NCI-H1694 (cell line): Measurements from ENCODE around the gene HABP2.

ENCODE experiments used
- DNase-seq: peaks from one replicate; lab custom pipeline; 2025; lab: John Stamatoyannopoulos, UW

Gene HABP2

GRCh38 chr10:113552701-113553100, at the start of gene HABP2:
HABP2 (plus strand) TSS chr10:113553053; CDS start chr10:113553122, 69 bp downstream.
- no peak for DNase-seq

- DNase-seq = no peak
These were observed 48.9 kb upstream of the HABP2 start for GRCh38 chr10:113503930-113504329.

GRCh38 chr10:113504423-113504822, 48.4 kb upstream of the HABP2 start:
- DNase-seq = no peak

DNA sequence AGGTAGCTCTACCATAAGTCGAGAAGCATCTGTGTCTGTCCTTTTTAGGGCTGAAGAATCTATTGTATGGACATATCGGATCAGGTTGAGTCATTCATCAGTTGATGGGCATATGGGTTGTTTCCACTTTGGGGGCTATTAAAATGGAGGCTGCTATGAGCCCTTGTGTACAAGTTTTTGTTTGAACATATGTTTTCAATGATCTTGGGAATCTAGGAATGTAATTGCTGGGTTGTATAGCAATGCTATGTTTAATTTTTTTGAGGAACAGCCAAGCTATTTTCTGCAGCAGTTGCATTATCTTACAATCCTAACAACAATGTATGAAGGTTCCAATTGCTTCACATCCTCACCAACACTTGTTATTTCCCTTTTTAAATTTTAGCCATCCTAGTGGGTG, 46.4 kb upstream of the HABP2 start:
- no peak for DNase-seq

DNA sequence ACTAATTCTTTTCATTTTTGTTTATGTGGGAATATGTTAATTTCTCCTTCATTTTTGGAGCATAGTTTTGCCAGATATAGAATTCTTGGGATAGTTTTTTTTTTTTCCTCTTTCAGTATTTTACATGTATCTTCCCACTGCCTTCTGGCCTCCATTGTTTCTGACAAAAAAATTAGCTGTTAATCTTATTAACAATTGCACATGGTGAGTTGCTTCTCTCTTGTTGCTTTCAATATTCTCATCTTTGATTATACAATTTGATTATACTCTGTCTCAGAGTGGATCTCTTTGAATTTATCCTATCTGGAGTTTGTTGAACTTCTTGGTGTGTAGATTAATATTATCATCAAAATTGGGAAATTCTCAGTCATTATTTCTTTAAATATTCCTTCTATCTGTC, 41.4 kb upstream of the HABP2 start:
- DNase-seq = no peak

DNA sequence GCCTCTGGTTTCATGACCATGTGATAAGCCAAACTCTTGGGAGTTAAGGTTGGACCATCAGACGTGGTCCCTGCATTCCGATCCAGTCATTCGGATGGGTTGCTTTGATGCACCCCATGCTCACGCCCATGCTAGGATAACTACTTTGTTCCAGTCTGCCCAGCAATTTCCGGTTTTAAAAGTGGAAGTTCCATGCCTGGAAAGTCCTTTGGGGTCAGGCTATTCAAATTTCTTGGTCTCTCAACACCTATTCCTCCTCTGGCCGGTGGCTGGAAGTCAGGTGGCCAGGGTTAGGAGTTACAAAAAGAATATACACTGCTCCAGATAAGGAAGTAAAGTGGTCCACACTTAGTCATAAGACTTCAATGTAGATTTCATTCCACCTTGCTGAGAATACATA, 37.7 kb upstream of the HABP2 start:
- no peak for DNase-seq

DNA sequence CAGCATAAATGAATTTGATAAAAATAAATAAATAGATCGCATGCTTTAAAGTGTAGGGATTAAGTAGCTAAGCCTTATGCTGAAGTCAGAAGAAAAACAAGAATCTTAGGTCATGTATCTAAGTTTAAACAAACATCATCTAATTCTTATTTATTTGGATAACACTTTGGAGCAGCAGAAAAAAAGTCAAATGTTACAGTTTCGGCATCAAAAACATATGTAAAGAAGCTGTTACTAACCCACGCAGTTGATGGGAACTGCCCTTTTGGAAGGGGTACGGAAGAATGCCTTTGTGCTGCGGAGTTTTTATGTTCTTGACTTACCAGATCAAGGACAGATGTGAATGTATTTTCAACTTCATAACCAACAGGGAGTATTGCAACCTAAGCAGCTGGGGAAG, 37.3 kb upstream of the HABP2 start:
- DNase-seq = no peak

GRCh38 chr10:113516061-113516460, 36.8 kb upstream of the HABP2 start:
- no peak for DNase-seq

GRCh38 chr10:113517165-113517900, 35.5 kb upstream of the HABP2 start:
- DNase-seq = no peak

GRCh38 chr10:113517901-113518260, 35.0 kb upstream of the HABP2 start:
- no peak for DNase-seq

- DNase-seq = no peak
These were observed 34.4 kb upstream of the HABP2 start for GRCh38 chr10:113518415-113518814.

DNA sequence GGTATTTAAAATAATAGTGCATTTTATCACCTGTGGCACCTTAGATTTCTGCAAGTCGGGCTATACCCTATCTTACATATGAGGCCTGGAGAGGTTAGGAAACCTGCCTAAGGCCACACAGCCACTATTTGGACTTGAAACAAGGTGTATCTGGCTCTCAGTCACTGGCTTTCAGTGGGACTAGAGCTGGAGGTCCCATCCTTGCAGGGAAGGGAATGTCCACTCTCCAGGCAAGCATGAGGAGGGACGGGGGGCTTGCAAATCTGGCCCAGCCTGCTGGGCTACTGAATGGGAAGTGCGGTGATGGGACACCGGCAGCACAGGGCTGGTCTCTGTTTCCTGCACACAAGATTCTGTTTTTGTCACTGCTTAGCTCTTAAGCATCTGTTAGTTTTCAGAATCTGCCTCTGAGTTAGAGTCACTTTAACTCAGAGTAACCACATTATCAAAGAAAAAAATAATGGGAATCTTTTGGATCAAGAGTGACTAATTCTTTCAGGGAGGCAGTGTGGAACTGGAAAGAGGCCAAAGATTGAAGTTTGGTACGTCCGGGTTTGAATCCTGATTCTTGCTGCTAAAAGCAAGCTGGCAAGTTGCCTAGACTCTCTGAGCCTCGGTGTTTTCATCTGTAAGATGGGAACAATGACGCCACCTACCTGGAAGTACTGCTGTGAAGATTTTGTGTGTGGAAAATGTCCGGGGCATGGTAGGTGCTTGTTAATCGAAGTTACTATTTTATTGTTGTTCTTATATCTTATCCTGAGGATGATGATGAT, 33.8 kb upstream of the HABP2 start:
- no peak for DNase-seq

GRCh38 chr10:113519681-113520115, 33.2 kb upstream of the HABP2 start:
- no peak for DNase-seq

- no peak for DNase-seq
These were observed 32.6 kb upstream of the HABP2 start for GRCh38 chr10:113520261-113520660.

- DNase-seq = no peak
These were observed 32.0 kb upstream of the HABP2 start for GRCh38 chr10:113520690-113521474.

GRCh38 chr10:113521475-113521795, 31.4 kb upstream of the HABP2 start:
- DNase-seq = no peak

GRCh38 chr10:113522460-113522859, 30.4 kb upstream of the HABP2 start:
- DNase-seq = no peak

DNA sequence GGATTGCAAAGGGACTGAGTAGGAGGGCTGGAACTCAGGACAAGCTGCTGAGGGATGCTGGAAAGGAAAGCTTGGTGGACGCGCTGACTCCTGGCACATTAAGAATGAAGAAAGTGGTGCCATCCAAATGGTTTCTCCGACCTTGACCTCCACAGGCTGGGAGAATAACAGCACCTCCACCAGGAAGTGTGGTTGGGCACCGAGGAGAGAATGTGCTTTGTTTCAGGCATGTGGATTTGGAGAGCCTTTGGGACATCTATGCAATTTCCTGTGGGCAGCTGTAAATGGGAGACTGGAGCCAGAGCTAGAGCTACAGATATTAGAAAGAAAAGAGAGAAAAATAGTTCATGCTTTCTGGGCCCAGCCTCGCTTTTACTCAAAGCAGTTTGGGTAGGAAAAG, 29.8 kb upstream of the HABP2 start:
- no peak for DNase-seq

DNA sequence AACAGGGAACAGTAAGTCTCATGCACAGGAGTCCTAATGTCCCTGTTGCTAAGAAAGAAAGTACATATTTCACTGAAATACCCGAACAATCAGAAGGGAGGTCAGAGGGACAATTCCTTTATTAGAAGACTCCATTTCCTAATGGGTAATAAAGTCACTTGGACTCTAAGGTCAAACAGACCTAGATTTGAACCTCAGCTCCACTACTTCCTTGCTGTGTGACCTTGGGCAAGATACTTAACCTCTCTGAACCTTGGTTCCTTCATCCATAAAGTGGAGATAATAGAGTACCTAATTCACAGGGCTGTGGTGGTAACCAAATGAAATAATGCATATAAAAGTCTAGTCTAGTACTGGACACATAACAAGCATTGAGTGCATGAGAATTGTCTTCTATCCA, 29.2 kb upstream of the HABP2 start:
- no peak for DNase-seq

- DNase-seq = no peak
These were observed 28.7 kb upstream of the HABP2 start for GRCh38 chr10:113524120-113524519.

DNA sequence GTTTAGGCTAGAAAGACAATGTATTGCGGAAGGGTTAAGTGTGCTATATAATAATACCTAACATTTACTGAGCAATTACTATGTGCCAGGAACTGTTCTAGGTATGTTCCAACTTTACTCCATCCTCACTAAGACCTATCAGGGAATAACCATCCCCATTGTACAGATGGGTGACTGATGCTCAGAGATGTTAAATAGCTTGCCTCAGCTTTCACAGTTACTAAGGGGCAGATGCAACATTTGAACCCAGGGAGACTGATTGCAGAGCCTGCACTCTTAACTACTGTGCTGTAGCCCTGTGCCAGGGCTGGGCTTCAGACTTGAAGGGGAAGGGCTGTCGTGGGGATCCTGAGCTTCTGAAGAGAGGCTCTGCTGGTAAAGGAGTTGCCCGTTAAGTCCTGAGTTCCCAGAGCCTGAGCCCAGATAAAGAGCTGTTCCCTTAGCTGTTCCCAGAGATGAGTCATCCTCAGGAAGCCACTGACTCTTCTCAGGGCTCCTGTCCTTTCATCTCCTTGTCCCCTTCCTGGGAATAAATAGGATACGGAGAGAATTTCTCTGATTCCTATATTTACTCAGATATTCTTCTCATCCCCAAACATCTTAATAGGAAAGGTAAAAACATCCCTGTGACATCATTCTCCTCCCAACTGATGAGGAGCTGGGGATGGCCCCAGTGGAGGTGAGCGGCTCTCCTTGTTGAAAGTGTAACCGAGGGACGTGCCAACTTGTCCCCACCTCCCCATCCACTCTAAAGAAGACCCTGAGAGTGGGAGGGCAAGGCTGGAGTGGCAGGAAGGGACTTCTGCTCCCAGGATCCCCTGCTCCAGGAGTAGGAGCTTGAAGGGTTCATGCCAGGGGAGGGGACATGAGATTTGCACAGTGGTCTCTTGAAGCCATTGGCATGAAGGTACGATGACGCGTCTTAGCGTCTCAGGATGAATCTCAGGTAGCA, 28.0 kb upstream of the HABP2 start:
- no peak for DNase-seq

GRCh38 chr10:113525713-113526112, 27.1 kb upstream of the HABP2 start:
- DNase-seq = no peak
